SJSA1 (cell line): ENCODE measurements around the gene ANKS3. TPM values are rescaled to one million over a fixed set of nuclear protein-coding genes. Genes with fewer than 3 reads are reported as not detected.

Experiments
- DNase-seq, 2 experiments: peaks; one replicate each; pipeline ENCODE4 v3.0.0-alpha.2; 2015 to 2020; ENCODE audit warnings: low spot score in 2 of 2, low read depth in 1 of 2
- H3K27ac ChIP-seq: fragments of 250-450 bp; sonication (Bioruptor Pico); 2 replicates; pipeline ENCODE4 v1.5.1; 2020; ENCODE audit warnings: mild to moderate bottlenecking, moderate library complexity
- H3K27me3 ChIP-seq: fragments of 250-450 bp; sonication (Bioruptor Pico); replicated peaks from 2 replicates; pipeline ENCODE4 v1.5.1; 2020; ENCODE audit warnings: mild to moderate bottlenecking, moderate library complexity
- H3K36me3 ChIP-seq: fragments of 250-450 bp; sonication (Bioruptor Pico); 2 replicates; pipeline ENCODE4 v1.5.1; 2020; ENCODE audit warnings: mild to moderate bottlenecking
- H3K4me1 ChIP-seq: fragments of 250-450 bp; sonication (Bioruptor Pico); replicated peaks from 2 replicates; pipeline ENCODE4 v1.6.1; 2021; ENCODE audit warnings: mild to moderate bottlenecking
- H3K4me3 ChIP-seq: fragments of 250-450 bp; sonication (Bioruptor Pico); 2 replicates; pipeline ENCODE4 v1.5.1; 2020; ENCODE audit warnings: mild to moderate bottlenecking
- H3K9me3 ChIP-seq: fragments of 250-450 bp; sonication (Bioruptor Pico); replicated peaks from 2 replicates; pipeline ENCODE4 v1.5.1; 2020; ENCODE audit warnings: mild to moderate bottlenecking
- total RNA-seq: library from RNA; depleted of rRNA; stranded (reverse); fragments of >200 nt; shearing (Covaris generic); gene quantifications from 2 replicates; pipeline ENCODE4 v1.2.3, GENCODE V29; 2014

The ANKS3 gene
- total RNA-seq, 1 experiment from 2014 or later = 20.9 TPM

GRCh38 chr16:4766875-4767628 is 33.0 kb upstream of the ANKS3 start, which contains the start of gene ZNF500:
Gene ZNF500 (minus strand): TSS chr16:4767162. CDS start chr16:4765978, 1,184 bp downstream.
- Histone ChIP-seq H3K4me3 (peak within 1 kb of the TSS; percentile 96), H3K36me3 (peaks cover 43% of the 10 kb centered on the region), H3K4me1 (peaks cover 19% of the 10 kb centered on the region), H3K27ac (peak within 1 kb of the TSS; percentile 75), H3K27me3 (no peaks in the 10 kb centered on the region), H3K9me3 (0 out of 2 replicates have a peak, but pooled peaks cover 4% of the 10 kb centered on the region)
- peak; percentile 86 to 98 for DNase-seq

DNA sequence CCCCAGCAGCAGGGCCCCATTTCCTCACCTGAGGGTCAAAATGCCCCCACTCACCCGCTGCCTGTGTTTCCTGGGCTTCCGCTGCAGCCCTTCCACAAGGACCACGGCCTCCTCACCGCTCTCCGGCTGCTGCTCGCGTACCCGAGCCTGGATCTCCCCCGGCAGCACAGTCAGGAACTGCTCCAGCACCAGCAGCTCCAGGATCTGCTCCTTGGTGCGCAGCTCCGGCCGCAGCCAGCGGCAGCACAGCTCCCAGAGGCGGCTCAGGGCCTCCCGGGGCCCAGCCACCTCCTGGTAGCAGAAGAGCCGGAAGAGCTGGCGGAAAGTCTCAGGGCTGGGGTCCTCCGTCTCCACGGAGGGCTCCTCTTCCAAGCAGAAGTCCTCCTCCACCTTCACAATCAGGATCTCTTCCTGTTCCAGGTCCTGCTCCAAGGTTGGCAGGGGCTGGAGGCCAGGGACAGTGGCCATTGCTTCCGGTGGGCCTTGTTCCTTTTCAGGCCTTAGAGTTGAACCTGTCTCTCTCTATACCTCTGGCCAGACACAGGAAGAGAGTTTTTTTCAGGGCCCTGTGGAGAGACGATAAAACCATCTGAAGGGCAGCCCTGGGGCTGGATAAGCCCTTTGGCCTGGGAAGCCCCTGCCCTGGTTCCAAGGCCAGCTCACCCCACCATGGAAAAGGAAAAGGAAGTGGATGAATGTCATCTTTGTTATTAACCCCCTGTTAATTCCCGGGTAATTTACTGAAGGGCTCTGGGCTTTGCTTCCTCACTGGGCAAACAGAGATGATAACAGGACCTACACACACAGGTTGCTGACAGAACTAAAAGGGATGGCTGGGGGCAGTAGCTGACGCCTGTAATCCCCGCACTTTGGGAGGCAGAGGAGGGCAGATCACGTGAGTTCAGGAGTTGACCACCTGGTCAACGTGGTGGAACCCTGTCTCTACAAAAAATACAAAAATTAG is 31.7 kb upstream of the ANKS3 start:
- Histone ChIP-seq H3K4me3 (peak overlapping the region; percentile 96), H3K9me3 (0 out of 2 replicates have a peak, but pooled peaks cover 4% of the 10 kb centered on the region), H3K27ac (peak overlapping the region; percentile 75), H3K36me3 (peaks cover 51% of the 10 kb centered on the region), H3K27me3 (no peaks in the 10 kb centered on the region), H3K4me1 (peaks cover 19% of the 10 kb centered on the region)
- no peak for DNase-seq

- no peak for DNase-seq
- no peak overlapping the region for H3K4me3 ChIP-seq
- no peak overlapping the region for H3K27ac ChIP-seq
- no peaks in the 10 kb centered on the region for H3K27me3 ChIP-seq
- 0 out of 2 replicates have a peak, but pooled peaks cover 4% of the 10 kb centered on the region for H3K9me3 ChIP-seq
- peaks cover 17% of the 10 kb centered on the region for H3K4me1 ChIP-seq
- H3K36me3 ChIP-seq = peaks cover 68% of the 10 kb centered on the region
Observed at GRCh38 chr16:4763791-4764190, 29.7 kb upstream of the ANKS3 start.

DNA sequence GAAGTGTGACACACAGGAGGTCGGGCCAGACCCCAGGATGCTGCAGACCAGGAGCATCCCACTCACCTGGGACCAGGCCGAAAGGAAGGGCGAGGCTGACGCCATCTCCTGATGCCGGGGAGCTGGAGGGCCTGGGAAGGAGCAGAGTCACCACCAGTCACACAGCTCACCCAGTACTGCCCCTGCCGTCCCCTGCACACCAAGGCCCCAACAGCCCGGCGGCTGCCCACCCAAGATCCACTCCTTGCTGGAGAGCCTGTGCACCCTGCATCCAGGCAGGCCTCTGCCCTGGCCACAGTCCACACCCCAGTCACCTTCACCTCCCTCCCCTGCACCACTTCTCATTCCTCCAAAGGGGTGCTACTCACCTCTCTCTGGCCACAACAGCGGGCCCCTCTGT is 28.1 kb upstream of the ANKS3 start:
- 0 out of 2 replicates have a peak, but pooled peaks cover 4% of the 10 kb centered on the region for H3K9me3 ChIP-seq
- no peak overlapping the region for H3K27ac ChIP-seq
- no peak for DNase-seq
- H3K4me1 ChIP-seq = peaks cover 8% of the 10 kb centered on the region
- H3K4me3 ChIP-seq = no peak overlapping the region
- no peaks in the 10 kb centered on the region for H3K27me3 ChIP-seq
- H3K36me3 ChIP-seq = peaks cover 82% of the 10 kb centered on the region

- Histone ChIP-seq H3K27ac (no peak overlapping the region), H3K36me3 (peaks cover 84% of the 10 kb centered on the region), H3K9me3 (no peaks in the 10 kb centered on the region), H3K4me3 (no peak overlapping the region), H3K27me3 (no peaks in the 10 kb centered on the region), H3K4me1 (no peaks in the 10 kb centered on the region)
- no peak for DNase-seq
Observed at GRCh38 chr16:4760221-4760910, 26.3 kb upstream of the ANKS3 start.

GRCh38 chr16:4755687-4756086 is 21.6 kb upstream of the ANKS3 start:
- DNase-seq = no peak
- Histone ChIP-seq H3K4me3 (no peak overlapping the region), H3K27me3 (no peaks in the 10 kb centered on the region), H3K9me3 (no peaks in the 10 kb centered on the region), H3K36me3 (peaks cover 89% of the 10 kb centered on the region), H3K4me1 (no peaks in the 10 kb centered on the region), H3K27ac (no peak overlapping the region)

GRCh38 chr16:4754865-4755264 is 20.8 kb upstream of the ANKS3 start:
- no peaks in the 10 kb centered on the region for H3K9me3 ChIP-seq

DNA sequence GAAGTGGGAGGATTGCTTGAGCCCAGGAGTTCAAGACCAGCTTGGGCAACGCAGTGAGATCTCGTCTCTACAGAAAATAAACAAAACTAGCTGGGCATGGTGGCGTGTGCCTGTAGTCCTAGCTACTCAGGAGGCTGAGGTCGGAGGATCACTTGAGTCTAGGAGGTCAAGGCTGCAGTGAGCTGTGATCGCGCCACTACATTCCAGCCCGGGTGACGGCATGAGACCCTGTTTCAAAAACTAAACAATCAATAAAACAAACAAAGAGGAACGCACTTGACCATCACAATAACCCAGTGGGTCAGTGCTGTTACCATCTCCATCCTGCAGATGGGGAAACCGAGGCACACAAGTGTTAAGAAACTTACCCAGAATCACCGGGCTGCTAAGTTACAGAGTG is 19.2 kb upstream of the ANKS3 start:
- H3K4me1 ChIP-seq = no peaks in the 10 kb centered on the region
- DNase-seq = no peak
- H3K9me3 ChIP-seq = no peaks in the 10 kb centered on the region
- no peaks in the 10 kb centered on the region for H3K27me3 ChIP-seq
- H3K36me3 ChIP-seq = peaks cover 77% of the 10 kb centered on the region
- no peak overlapping the region for H3K4me3 ChIP-seq
- no peak overlapping the region for H3K27ac ChIP-seq

More at GRCh38 chr16:4754865-4755264, 20.8 kb upstream of the ANKS3 start:
- Histone ChIP-seq H3K4me1 (no peaks in the 10 kb centered on the region), H3K4me3 (no peak overlapping the region), H3K27me3 (no peaks in the 10 kb centered on the region), H3K36me3 (peaks cover 83% of the 10 kb centered on the region), H3K27ac (no peak overlapping the region)
- DNase-seq = no peak

GRCh38 chr16:4752351-4753100 is 18.5 kb upstream of the ANKS3 start:
- Histone ChIP-seq H3K27me3 (no peaks in the 10 kb centered on the region), H3K4me3 (no peak overlapping the region), H3K27ac (no peak overlapping the region), H3K36me3 (peaks cover 71% of the 10 kb centered on the region), H3K9me3 (no peaks in the 10 kb centered on the region), H3K4me1 (no peaks in the 10 kb centered on the region)
- no peak for DNase-seq

- Histone ChIP-seq H3K9me3 (no peaks in the 10 kb centered on the region), H3K36me3 (peaks cover 57% of the 10 kb centered on the region), H3K27ac (no peak overlapping the region), H3K4me1 (no peaks in the 10 kb centered on the region), H3K4me3 (no peak overlapping the region), H3K27me3 (no peaks in the 10 kb centered on the region)
- no peak for DNase-seq
Observed at GRCh38 chr16:4750896-4751295, 16.8 kb upstream of the ANKS3 start.

DNA sequence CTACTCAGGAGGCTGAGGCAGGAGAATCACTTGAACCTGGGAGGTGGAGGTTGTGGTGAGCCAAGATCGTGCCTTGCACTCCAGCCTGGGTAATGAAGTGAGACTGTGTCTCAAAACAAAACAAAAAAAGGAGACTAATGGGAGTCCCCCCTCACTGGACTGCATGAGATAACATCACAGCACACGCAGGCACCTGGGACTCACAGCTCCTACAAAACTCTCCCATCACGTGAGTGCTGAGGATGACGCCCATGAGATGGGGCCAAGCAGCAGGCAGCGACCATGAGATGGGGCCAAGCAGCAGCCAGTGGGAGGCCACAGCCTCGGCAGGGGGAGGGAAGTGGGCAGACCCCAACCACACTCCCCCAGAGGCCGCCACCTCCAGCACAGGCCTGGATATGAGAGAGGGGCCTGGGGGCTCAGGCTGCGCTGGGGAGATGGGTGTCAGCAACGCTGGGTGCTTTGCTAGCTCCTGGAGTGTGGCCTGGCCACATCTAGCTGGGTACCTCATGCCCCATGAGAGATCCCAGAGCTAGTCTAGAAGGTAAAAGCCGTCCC is 15.7 kb upstream of the ANKS3 start:
- Histone ChIP-seq H3K4me1 (no peaks in the 10 kb centered on the region), H3K27me3 (no peaks in the 10 kb centered on the region), H3K27ac (no peak overlapping the region), H3K9me3 (no peaks in the 10 kb centered on the region), H3K36me3 (peaks cover 46% of the 10 kb centered on the region), H3K4me3 (no peak overlapping the region)
- DNase-seq = no peak

- Histone ChIP-seq H3K9me3 (no peaks in the 10 kb centered on the region), H3K4me1 (no peaks in the 10 kb centered on the region), H3K4me3 (no peak overlapping the region), H3K36me3 (peaks cover 40% of the 10 kb centered on the region), H3K27me3 (no peaks in the 10 kb centered on the region), H3K27ac (no peak overlapping the region)
- DNase-seq = no peak
Observed at GRCh38 chr16:4748682-4749411, 14.8 kb upstream of the ANKS3 start.
